ENCODE data around the gene NPB.

The NPB gene

DNA sequence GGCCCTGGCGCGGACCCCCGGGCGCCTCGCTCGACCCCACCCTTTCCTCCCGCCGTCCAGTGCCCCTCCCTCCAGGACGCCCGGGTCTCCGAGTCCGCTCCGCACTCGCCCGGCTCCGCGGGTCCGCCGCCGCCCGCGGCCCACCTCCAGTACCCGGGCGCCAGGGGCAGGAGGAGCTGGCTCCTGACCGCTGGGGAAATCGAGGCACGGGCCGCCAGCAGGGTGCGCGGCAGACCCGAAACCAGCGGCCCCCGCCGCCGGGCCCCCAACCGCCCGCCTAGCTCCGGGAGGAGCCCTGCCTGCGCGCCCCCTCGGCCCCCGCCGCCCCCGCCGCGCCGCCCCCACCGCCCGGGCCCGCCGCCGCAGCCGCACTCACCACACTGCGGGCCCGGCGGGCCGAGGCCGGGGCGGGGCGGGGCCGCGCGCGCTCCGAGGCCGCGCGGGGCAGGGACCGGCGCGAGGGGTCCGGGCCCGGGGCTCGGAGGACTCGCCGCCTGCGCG, 25.2 kb downstream of the NPB start:
- DNase-seq (ENCODE audit: low spot score), result peak; percentile 64
- TF ChIP-seq, protein P1, sequence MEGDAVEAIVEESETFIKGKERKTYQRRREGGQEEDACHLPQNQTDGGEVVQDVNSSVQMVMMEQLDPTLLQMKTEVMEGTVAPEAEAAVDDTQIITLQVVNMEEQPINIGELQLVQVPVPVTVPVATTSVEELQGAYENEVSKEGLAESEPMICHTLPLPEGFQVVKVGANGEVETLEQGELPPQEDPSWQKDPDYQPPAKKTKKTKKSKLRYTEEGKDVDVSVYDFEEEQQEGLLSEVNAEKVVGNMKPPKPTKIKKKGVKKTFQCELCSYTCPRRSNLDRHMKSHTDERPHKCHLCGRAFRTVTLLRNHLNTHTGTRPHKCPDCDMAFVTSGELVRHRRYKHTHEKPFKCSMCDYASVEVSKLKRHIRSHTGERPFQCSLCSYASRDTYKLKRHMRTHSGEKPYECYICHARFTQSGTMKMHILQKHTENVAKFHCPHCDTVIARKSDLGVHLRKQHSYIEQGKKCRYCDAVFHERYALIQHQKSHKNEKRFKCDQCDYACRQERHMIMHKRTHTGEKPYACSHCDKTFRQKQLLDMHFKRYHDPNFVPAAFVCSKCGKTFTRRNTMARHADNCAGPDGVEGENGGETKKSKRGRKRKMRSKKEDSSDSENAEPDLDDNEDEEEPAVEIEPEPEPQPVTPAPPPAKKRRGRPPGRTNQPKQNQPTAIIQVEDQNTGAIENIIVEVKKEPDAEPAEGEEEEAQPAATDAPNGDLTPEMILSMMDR (IDR thresholded peaks at IDR 0.05; ENCODE audit: extremely low read depth, missing control alignments), result no peak

DNA sequence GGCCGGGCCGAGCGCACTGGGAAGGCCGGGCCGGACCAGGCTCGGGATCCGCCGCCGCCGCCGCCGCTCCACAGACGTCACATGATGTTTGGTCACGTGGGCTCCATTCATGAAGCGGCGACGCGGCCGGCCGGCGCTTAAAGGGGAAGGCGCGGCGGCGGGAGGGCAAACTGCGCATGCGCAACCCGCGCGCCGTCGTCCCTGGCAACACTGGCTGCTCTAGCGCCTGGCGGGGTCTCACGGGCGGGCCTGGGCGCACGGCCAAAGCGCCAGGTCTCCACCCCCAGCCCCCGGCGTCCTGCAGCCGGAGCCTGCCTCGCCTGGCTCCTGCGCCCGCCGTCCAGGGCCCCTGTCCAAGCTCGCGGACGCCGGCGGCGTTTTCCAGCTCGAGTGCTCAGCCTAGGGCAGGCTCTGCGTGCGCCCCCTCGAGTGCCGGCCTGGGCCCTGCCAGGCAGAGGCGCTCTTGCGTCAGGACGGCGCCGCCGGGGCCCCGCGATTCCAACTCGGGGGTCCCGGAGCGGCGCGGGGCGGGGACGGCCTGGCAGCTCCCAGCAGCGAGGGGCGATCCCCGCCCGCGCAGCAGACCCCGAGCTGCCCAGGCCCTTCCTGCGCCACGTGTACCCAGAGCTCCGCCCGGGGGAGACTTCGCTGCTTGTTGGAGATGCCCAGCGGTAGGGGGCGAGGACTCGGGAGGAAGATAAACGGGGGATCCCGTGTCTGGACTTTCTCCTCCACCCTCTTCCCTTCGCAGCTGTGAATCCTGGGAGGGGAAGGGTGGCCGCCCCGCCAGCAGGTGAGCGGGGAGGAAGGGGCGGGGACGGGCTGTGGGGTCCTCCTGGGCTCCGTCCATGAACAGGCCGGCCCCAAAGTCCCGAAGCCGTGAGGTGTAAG, 25.9 kb downstream of the NPB start, which contains the start of gene MAFG:
MAFG (minus strand) TSS at position 83 of the 891 bp plus-strand sequence. CDS start 4,550 bp downstream, outside the sequence.
- DNase-seq (ENCODE audit: low spot score), result peak; percentile 100
- TF ChIP-seq, protein P1 (IDR thresholded peaks at IDR 0.05; ENCODE audit: extremely low read depth, missing control alignments), result peak; percentile 72

DNA sequence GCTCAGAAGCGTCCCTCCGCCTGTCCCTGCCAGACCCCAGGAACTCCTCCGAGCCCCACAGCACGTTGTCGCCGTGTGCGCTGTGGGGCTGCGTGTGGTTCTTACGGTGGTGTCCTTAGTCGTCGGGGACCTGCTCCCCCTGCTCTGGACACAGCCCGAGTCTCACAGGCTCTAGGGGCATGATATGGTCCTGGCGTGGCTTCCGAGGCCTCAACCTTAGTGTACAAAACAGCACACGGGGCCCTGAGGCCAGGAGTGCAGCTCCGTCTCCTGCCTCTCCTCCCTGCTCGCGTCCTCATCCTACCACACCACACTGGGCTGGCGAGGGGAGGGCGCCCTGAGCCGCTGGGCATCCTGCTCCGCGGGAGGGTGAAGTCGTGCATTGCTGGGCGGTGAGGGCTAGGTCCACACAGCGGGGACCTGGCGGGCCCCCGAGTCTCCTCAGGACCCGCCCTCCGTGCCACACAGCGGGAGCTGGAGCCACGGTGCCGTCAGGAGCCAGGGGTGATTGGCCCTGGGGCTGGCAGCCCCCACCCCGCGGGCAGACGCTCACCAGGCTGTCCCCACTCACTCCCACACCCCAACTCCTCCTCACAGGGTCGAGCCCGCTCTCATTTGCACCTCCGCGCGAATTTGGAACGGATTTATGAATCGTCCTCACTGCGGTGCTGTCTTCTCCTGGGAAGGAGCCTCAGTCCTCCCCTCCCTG, 26.7 kb downstream of the NPB start:
- TF ChIP-seq, protein P1 (IDR thresholded peaks at IDR 0.05; ENCODE audit: extremely low read depth, missing control alignments), result no peak
- DNase-seq (ENCODE audit: low spot score), result peak; percentile 55

DNA sequence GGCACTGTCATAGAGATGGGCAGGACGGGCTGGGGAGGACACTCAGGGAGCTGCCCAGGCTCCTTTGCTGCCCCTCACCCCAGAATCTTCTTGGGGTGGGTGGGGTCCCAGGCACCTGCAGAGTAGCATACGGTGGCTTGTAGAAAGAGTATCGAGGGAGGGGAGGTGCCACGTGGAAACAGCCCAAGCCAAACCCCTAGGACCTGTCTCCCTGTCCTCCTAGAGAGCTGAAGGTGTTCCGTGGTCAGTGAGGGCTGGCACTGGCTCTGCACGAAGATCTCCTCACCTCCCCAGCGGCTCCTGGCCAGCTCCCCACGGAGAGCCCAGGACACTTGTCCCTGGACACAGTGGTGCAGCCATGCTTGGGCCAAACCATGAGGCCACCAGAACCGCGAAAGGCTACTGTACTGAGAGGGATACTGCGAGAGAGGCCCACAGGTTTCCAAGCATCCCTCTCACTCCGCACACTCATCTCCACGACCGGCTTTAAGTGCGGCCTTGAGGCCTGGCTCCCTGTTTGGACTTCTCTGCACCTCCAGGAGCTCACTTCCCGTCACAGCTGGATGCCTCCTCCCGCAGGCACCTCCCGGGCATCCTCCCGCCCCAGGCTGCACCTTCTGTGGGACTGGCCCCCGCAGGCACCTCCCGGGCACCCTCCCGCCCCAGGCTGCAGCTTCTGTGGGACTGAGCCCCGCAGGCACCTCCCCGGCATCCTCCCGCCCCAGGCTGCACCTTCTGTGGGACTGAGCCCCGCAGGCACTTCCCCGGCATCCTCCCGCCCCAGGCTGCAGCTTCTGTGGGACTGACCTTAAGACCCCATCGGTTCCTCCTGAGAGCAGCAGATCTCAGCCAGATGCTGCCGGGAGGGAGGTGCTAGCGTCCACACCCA, 27.5 kb downstream of the NPB start:
- DNase-seq (ENCODE audit: low spot score), result no peak
- TF ChIP-seq, protein P1 (IDR thresholded peaks at IDR 0.05; ENCODE audit: extremely low read depth, missing control alignments), result no peak

DNA sequence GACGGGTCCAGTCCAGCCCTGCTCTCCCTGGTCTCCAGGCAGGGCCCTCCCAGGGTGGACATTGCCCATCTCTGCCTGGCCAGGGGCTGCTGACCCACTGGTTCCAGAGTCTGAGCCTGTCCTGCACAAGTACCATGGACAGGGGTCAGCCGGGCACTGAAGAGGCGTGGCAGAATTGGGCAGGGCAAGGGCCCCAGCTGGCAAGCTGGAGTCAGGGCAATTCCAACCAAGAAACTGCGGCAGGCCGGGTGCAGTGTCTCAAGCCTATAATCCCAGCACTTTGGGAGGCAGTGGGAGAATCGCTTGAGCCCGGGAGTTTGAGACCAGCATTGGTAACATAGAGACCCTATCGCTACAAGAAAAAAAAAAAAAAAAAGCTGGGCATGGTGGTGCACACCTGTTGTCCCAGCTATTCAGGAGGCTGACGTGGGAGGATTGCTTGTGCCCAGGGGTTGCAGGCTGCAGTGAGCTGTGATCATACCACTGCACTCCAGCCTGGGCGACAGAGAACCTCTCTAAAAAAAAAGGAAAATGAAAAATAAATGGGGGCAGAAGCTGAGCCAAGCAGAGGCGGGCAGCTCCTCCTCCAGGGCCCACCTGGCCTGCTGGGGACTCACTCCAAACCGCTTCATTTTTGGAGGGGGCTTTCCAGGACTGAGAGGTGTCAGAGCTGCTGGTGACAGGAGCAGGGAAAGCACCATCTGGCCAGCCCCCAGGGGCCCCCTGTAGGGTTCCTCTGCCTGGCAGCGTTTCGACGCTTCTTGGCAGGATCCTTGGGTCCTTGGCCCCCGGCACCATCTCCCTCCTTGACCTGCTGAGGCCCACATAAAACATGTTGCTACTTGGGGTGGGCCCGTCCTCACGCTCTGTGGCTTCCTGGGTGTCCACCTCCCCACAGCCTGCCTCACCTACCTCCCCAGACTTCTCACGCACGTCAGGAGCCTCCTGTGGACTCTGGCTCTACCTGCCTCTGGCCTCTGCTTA, 28.4 kb downstream of the NPB start:
- TF ChIP-seq, protein P1 (IDR thresholded peaks at IDR 0.05; ENCODE audit: extremely low read depth, missing control alignments), result no peak
- peak; percentile 58 for DNase-seq (ENCODE audit: low spot score)

DNA sequence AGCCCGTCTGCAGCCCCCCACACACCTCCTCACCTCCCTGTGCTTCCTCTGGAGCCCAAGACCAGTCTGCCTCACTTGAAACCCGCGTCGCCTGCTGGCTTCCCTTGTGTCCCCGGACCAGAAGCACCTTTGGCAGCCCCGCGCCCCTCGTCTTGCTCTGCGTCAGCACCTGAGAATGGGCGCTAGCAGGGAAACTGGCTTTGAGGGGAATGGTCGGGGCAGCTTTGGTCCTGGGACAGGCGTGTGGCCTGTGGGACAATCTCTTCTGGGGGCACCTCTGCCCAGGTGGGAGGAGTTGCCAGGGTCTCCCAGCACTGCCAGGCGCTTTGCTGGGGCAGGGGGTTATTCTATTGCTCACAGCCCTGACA, 29.1 kb downstream of the NPB start:
- TF ChIP-seq, protein P1 (IDR thresholded peaks at IDR 0.05; ENCODE audit: extremely low read depth, missing control alignments), result no peak

More for the DNA sequence above, 29.1 kb downstream of the NPB start:
- no peak for DNase-seq (ENCODE audit: low spot score)
